Gastrocnemius medialis (tissue), 4 donors: ENCODE results near the gene CADPS. TPM values are rescaled to one million over a fixed set of nuclear protein-coding genes. Genes with fewer than 3 reads are reported as not detected.

ENCODE experiments used
- ATAC-seq, 2 donors: fragments of 150-250 bp; one replicate each; pipeline ENCODE4 v1.9.1; 2016
- DNase-seq, 2 donors: peaks; one replicate each; pipeline ENCODE4 v3.0.0-alpha.2; 2019
- H3K27ac ChIP-seq, 4 donors: fragments of 200-600 bp; sonication (generic); 1 replicate in 1 of 4; 2 replicates in 3 of 4; pipeline ENCODE4 v1.5.1; 2016 to 2018; ENCODE audit warnings: mild to moderate bottlenecking in 2 of 4, moderate library complexity in 1 of 4
- H3K27me3 ChIP-seq, 3 donors: fragments of 200-600 bp; sonication (generic) in 2 of 3; 1 replicate in 1 of 3; 2 replicates in 2 of 3; pipeline versions ENCODE4 v1.5.1 to v1.6.0; 2016 to 2019; ENCODE audit warnings: mild to moderate bottlenecking in 1 of 3, moderate library complexity in 1 of 3
- H3K36me3 ChIP-seq, 2 donors: fragments of 200-600 bp; sonication (generic) in 1 of 2; one replicate each; pipeline ENCODE4 v1.5.1; 2017 to 2018
- H3K4me1 ChIP-seq, 2 donors: fragments of 200-600 bp; sonication (generic) in 1 of 2; one replicate each; pipeline ENCODE4 v1.5.1; 2016 to 2017; ENCODE audit warnings: mild to moderate bottlenecking in 2 of 2
- H3K4me3 ChIP-seq, 4 donors: fragments of 200-600 bp; sonication (generic) in 3 of 4; 1 replicate in 1 of 4; 2 replicates in 3 of 4; pipeline ENCODE4 v1.5.1; 2016 to 2019; ENCODE audit warnings: mild to moderate bottlenecking in 2 of 4
- H3K9me3 ChIP-seq, 3 donors: fragments of 200-600 bp; sonication (generic) in 2 of 3; 1 replicate in 1 of 3; 2 replicates in 2 of 3; pipeline ENCODE4 v1.5.1; 2016 to 2019
- POLR2A ChIP-seq, 2 donors: fragments of 450-650 bp; IDR thresholded peaks; one replicate each; pipeline ENCODE4 v1.6.1; 2017; ENCODE audit warnings: antibody characterized with exemption in 2 of 2, mild to moderate bottlenecking in 2 of 2, moderate library complexity in 2 of 2
- in situ Hi-C, 4 donors: fragments of 200-750 bp; cut with MboI; loops; one replicate each; pipeline versions ENCODE4 v1.15.0 to v1.8.0; 2017; ENCODE audit warnings: low sequenced_read_pairs in 4 of 4
- intact Hi-C: fragments of 100-400 bp; cut with DNase I; formaldehyde crosslinking; loops from one replicate; pipeline ENCODE4 v1.15.1; 2023; ENCODE audit warnings: low total_unique reads
- total RNA-seq, 4 donors: library from RNA; depleted of rRNA; stranded (reverse); fragments of >200 nt; gene quantifications; one replicate each; pipeline versions ENCODE4 v1.1.0 to v1.2.3, GENCODE V29; 2016
- TF ChIP-seq, protein P1 (sequence below), 5 experiments: fragments of 450-650 bp in 3 of 5; fragments of 200-600 bp in 2 of 5; sonication (generic) in 2 of 5; IDR thresholded peaks in 4 of 5; conservative IDR thresholded peaks in 1 of 5; 1 replicate in 4 of 5; 2 replicates in 1 of 5; pipeline ENCODE4 v1.5.1; 2016 to 2019; ENCODE audit warnings: antibody characterized with exemption in 5 of 5, mild to moderate bottlenecking in 3 of 5, moderate library complexity in 3 of 5

The CADPS gene
- total RNA-seq, 4 donors from 2014 or later, result 2.1 TPM; not detected in 3

DNA sequence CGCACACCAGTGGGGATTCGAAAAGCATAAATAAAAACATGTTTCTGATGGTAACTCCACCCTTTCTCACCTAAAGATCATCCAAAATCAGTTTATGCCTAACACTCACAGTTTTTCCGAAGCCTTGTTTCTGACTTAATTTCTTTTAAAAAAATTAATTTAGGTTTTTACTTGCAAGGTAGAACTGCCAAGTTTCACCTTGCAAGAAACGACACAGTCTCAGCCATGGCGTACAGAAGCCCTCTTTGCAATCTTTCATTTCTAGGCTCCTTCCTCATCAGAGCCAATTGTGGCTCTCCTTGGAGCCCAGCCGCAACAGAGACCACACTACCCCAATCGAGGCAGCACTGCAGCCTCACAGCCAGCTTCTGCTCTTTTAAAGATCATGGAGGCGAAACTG, 470.9 kb downstream of the CADPS start:
- Histone ChIP-seq H3K4me1 (no peaks in the 10 kb centered on the region), H3K9me3 (no peaks in the 10 kb centered on the region), H3K27ac (no peak overlapping the region), H3K36me3 (no peaks in the 10 kb centered on the region), H3K4me3 (no peak overlapping the region), H3K27me3 (no peaks in the 10 kb centered on the region)
- in situ Hi-C loops (no loop called here), intact Hi-C loops (no loop called here)
- DNase-seq (no peak), ATAC-seq (no peak)
- no peak for TF ChIP-seq POLR2A (IDR thresholded peaks at IDR 0.05)
- TF ChIP-seq, protein P1, sequence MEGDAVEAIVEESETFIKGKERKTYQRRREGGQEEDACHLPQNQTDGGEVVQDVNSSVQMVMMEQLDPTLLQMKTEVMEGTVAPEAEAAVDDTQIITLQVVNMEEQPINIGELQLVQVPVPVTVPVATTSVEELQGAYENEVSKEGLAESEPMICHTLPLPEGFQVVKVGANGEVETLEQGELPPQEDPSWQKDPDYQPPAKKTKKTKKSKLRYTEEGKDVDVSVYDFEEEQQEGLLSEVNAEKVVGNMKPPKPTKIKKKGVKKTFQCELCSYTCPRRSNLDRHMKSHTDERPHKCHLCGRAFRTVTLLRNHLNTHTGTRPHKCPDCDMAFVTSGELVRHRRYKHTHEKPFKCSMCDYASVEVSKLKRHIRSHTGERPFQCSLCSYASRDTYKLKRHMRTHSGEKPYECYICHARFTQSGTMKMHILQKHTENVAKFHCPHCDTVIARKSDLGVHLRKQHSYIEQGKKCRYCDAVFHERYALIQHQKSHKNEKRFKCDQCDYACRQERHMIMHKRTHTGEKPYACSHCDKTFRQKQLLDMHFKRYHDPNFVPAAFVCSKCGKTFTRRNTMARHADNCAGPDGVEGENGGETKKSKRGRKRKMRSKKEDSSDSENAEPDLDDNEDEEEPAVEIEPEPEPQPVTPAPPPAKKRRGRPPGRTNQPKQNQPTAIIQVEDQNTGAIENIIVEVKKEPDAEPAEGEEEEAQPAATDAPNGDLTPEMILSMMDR (IDR thresholded peaks at IDR 0.05 in 4 of 5, conservative IDR thresholded peaks at IDR 0.05 in 1 of 5), result no peak

DNA sequence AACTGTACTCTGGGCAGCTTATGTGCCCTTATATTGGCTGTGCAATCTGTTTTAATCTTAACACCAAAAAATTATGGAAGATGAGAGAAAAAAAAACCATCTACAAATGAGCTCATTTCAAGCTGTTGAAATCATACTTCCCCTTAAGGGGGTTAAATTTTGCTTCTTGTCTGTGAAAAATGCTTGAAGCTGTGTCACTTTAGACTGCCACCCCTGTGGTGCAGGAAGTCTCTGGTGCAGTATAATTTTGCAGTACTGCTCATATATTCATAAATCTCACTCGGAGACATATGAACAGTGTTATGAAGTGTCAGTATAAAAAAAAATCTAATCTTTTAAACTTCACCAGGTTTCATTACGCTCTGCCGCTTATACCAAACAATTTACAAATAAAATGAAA, 471.5 kb downstream of the CADPS start:
- DNase-seq, result no peak
- Histone ChIP-seq H3K9me3 (no peaks in the 10 kb centered on the region), H3K36me3 (no peaks in the 10 kb centered on the region), H3K27me3 (no peaks in the 10 kb centered on the region), H3K4me1 (no peaks in the 10 kb centered on the region), H3K4me3 (no peak overlapping the region), H3K27ac (no peak overlapping the region)
- ATAC-seq, result no peak
- intact Hi-C loops (no loop called here), in situ Hi-C loops (no loop called here)
- no peak for TF ChIP-seq POLR2A (IDR thresholded peaks at IDR 0.05)
- TF ChIP-seq, protein P1 (IDR thresholded peaks at IDR 0.05 in 4 of 5, conservative IDR thresholded peaks at IDR 0.05 in 1 of 5), result no peak

DNA sequence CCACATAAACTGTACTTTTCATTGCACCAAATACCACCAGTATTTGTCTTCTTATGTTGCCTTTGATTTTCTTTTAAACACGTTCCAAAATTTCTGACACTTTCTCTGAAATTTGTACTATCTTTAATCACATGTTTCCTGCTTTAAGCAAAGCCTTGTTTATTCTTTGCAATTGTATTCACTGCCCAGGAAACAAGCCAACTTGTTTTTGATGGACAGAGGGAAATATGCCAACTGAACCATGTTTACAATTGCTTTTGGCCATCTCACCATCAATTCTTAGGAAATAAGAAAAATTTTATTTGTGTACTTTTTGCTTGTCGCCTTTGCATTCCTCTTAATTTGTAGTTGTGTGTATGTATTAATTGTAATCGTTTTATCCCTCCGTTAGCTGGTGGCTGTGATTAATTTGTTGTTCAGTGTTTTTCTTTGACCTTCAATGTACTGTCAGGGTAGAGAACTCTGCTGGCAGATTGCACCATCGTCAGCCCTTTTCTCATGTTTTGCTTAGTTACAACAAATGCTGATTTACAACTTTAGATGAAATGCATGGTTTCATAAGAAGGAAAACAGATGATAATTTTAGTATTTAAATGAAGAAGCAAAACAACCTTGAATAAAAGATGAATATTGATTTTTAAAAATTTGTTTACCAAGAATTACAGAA, 482.5 kb downstream of the CADPS start:
- Histone ChIP-seq H3K27me3 (peaks cover 0 to 2% (median 0%) of the 10 kb centered on the region in 3 donors), H3K27ac (no peak overlapping the region), H3K36me3 (no peaks in the 10 kb centered on the region), H3K9me3 (no peaks in the 10 kb centered on the region), H3K4me1 (no peaks in the 10 kb centered on the region), H3K4me3 (no peak overlapping the region)
- ATAC-seq (no peak), DNase-seq (no peak)
- in situ Hi-C loops, result no loop called here
- intact Hi-C loops, result no loop called here
- TF ChIP-seq POLR2A (IDR thresholded peaks at IDR 0.05), result no peak
- TF ChIP-seq, protein P1 (IDR thresholded peaks at IDR 0.05 in 4 of 5, conservative IDR thresholded peaks at IDR 0.05 in 1 of 5), result no peak

DNA sequence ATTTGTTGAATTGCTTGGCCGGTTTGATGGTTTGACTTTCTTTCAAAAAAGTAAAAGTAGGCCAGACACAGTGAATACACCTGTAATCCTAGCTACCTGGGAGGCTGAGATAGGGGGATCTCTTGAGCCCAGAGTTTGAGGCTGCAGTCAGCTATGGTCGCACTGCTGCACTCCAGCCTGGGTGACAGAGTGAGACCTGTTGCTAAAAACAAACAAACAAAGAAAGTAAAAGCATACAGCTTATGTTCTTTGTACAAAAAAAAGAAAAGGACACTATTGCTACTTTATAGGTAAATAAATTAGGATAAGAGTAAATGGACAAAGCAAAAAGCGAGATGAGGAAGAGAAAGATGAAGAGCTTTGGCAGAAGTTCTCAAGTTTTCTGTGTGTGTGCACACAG, 488.0 kb downstream of the CADPS start:
- H3K27me3 ChIP-seq, result peaks cover 3 to 11% (median 3%) of the 10 kb centered on the region in 3 donors
- no peaks in the 10 kb centered on the region for H3K9me3 ChIP-seq

More for the DNA sequence above, 488.0 kb downstream of the CADPS start:
- Histone ChIP-seq H3K36me3 (no peaks in the 10 kb centered on the region), H3K4me1 (no peaks in the 10 kb centered on the region), H3K4me3 (no peak overlapping the region), H3K27ac (no peak overlapping the region)
- TF ChIP-seq POLR2A (IDR thresholded peaks at IDR 0.05), result no peak
- TF ChIP-seq, protein P1 (IDR thresholded peaks at IDR 0.05 in 4 of 5, conservative IDR thresholded peaks at IDR 0.05 in 1 of 5), result no peak
- in situ Hi-C loops, result no loop called here
- DNase-seq, result no peak
- ATAC-seq, result no peak
- intact Hi-C loops, result no loop called here
